ENCODE results near the gene MSRB3.

- no peak for TF ChIP-seq TAF1 (IDR thresholded peaks at IDR 0.05; ENCODE audit: borderline replicate concordance, low read depth, low read length)
- no peak for TF ChIP-seq FOXK2 (IDR thresholded peaks at IDR 0.05)
- TF ChIP-seq ZNF274 (IDR thresholded peaks at IDR 0.05; ENCODE audit: insufficient read depth, insufficient read length): no peak
- no peak for TF ChIP-seq CREB1 (IDR thresholded peaks at IDR 0.05; ENCODE audit: low read depth)
- no peak for TF ChIP-seq POLR2AphosphoS5 (IDR thresholded peaks at IDR 0.05; ENCODE audit: low read length)
- no peak for TF ChIP-seq ELK1 (IDR thresholded peaks at IDR 0.05; ENCODE audit: low read depth, low read length)
- TF ChIP-seq NRF1 (conservative IDR thresholded peaks at IDR 0.05; ENCODE audit: low read depth, low read length): no peak
- no peak for TF ChIP-seq USF2 (IDR thresholded peaks at IDR 0.05; ENCODE audit: borderline replicate concordance, low read depth, low read length)
- no peak for TF ChIP-seq CTCF (IDR thresholded peaks at IDR 0.05 in 2 of 3, conservative IDR thresholded peaks at IDR 0.05 in 1 of 3; ENCODE audit: control insufficient read depth in 2 of 3, extremely low read depth in 1 of 3, insufficient read depth in 1 of 3, low read depth in 3 of 3, low read length in 3 of 3)
These were observed 164.6 kb downstream of the MSRB3 start for GRCh38 chr12:65443038-65443437.

Data from GM12878 (cell line).